T47D (cell line): ENCODE results near the gene CYSRT1.
A peak's percentile ranks its signal among the peaks of the same experiment; 100 is the strongest.

ENCODE experiments used
- DNase-seq, 2 experiments: peaks; one replicate each; pipeline versions ENCODE4 v3.0.0 to v3.0.0-alpha.2; 2011 to 2012; ENCODE audit warnings: low read depth in 1 of 2, low spot score in 1 of 2
- JUND ChIP-seq: IDR thresholded peaks from 2 replicates; pipeline ENCODE4 v1.6.1; 2012; ENCODE audit warnings: low read depth
- in situ Hi-C: cut with HindIII; loops from 2 replicates; pipeline ENCODE4 v1.10.0; 2016; ENCODE audit warnings: low sequenced_read_pairs, low pct_unique_long_range_greater_than_20kb

The CYSRT1 gene

DNA sequence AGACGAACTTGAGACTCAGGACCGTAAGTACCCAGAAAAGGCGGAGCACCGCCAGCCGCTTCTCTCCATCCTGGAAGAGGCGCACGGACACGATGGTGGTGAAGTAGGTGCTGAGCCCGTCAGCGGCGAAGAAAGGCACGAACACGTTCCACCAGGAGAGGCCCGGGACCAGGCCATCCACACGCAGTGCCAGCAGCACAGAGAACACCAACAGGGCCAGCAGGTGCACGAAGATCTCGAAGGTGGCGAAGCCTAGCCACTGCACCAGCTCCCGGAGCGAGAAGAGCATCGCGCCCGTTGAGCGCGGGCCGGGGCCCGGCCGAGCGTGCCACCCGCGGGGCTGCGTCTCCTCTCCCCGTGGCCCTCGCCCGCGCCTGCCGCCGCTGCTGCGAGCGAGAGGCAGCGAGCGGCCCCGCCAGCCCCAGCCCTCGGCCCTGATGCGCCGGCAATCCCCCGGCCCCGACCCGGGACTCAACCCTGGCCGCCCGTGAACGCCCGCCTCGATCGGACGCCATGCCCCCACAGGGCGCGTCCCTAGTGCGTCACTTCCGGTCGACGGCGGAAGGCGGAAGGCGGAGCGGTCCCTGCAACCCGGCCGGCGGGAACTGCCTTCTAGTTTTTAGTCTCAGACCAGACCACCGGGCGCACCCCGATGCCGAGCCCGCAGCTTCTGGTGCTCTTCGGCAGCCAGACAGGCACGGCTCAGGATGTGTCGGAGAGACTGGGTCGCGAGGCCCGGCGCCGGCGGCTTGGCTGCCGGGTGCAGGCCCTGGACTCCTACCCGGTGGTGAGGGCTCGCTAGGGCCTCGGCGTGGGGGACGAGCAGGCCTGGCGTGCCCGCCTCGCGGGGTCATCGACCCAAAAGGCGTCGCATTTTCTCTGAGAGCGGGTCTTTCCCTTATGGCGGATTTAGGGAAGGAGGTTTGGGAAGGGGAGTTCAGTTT lies 19.6 kb upstream of the CYSRT1 start, which contains the start of the genes NDOR1 and TMEM203:
NDOR1 (plus strand) TSS at position 575 of the 944 bp plus-strand sequence; CDS start at position 653, 78 bp downstream.
TMEM203 (minus strand) TSS at position 523 of the 944 bp plus-strand sequence; CDS start at position 289, 234 bp downstream.
- in situ Hi-C loops = no loop called here
- peak; percentile 90 to 97 for DNase-seq
- no peak for TF ChIP-seq JUND

DNA sequence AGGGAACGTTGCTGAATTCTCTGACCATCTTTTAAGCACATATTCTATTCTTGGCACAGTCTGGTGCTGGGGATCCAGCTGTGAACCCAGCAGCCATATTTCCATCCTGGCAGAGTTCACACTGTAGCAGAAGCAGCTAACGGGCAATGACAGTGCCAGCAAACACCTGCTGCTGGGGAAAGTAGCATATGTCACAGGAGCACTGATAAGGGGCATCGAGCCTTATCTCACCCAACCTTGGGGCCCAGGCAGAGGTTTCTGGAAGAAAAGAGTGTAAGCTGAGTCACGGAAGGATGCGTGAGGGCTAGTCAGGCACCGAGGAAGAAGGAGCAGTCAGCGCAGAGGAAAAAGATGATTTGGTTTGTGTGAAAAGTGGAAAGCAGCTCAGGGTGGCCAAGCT lies 18.4 kb upstream of the CYSRT1 start:
- in situ Hi-C loops = no loop called here
- no peak for DNase-seq
- no peak for TF ChIP-seq JUND

DNA sequence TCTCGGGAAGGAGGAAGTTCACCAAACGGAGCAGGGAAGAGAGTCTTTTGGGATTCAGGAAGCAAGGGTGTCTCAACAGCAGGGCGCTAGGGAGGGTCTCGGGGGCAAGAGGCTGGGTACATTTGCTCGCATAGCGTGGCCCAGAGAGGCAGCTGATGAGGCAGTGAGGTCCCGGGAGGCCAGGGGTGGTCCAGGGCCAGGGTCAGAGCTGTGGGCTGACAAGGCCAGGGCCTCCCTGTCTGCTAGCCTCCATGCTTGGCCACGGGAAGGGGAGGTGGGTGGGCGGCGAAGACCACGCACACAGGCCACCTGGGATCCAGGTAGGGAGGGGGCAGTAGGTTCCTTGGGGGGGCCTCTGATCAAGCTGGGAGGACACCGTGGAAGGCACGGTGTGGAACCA lies 13.4 kb upstream of the CYSRT1 start:
- no peak for DNase-seq
- in situ Hi-C loops = no loop called here
- TF ChIP-seq JUND = no peak

DNA sequence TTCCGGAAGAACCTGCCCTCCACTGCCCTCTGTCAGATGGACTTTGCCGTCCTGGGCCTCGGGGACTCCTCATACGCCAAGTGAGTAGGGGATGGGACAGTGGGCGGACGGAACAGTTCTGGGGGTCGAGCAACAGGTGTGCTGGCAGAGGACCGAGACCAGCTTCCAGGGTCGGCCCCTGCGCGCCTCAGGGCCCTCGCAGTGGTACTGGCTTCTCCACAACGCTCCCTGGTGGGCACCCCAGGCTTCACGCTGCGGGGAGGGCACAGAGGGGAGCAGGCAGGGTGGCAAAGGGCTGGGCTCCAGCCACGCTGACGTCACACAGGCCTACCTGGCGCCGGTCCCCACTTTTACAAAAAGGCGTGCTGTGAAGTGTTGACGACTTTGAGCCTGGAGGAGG lies 12.5 kb upstream of the CYSRT1 start:
- no peak for TF ChIP-seq JUND
- in situ Hi-C loops = no loop called here
- no peak for DNase-seq

DNA sequence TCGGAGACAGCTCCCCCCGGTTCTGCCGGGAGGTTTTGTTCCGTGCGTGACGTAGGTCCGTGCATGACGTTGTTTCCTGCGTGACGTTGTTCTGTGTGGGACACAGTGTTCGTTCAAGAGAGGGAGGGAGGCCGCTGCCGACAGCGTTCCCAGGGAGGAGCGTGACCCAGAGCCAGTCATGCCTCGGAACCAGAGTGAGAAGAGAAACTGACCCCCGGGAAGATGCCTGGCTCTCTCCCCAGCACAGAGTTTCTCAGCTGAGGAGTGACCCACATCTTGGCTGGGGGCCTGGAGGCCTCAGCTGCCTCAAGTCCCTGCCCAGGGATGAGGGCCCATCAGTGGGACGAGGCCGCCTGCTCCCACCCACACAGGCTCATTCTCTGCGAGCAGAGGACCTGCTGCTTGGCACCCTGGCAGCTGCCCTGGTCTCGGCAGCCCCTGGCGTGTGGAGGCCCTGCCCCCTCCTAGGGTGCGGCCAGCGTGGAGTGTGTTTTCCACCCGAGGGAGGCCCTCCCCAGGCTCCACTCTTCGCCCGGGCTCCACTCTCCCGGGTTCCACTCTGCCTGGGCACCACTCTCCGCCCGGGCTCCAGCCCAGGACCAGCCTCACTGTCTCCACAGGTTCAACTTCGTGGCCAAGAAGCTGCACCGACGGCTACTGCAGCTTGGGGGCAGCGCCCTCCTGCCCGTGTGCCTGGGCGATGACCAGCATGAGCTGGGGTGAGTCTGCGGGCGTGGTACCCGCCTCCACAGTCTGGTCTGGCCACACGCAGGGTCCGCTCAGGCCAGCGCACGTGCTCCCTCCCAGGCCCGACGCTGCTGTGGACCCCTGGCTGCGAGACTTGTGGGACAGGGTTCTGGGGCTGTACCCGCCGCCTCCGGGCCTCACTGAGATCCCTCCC lies 11.6 kb upstream of the CYSRT1 start:
- in situ Hi-C loops = no loop called here
- no peak for TF ChIP-seq JUND
- no peak for DNase-seq

DNA sequence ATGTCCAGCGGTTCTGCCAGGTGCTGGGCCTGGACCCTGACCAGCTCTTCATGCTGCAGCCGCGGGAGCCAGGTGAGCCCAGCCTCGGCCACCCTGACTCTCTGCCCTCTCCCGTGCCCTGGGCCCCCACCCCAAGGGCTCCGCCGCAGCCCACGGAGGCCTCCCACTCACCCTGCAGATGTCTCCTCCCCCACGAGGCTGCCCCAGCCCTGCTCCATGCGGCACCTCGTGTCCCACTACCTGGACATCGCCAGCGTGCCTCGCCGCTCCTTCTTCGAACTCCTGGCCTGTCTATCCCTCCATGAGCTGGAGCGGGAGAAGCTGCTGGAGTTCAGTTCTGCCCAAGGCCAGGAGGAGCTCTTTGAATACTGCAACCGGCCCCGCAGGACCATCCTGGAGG lies 10.4 kb upstream of the CYSRT1 start:
- no peak for DNase-seq
- in situ Hi-C loops = no loop called here
- no peak for TF ChIP-seq JUND

GRCh38 chr9:137215196-137215986 lies 9.6 kb upstream of the CYSRT1 start:
- no peak for TF ChIP-seq JUND
- in situ Hi-C loops = no loop called here
- no peak for DNase-seq

GRCh38 chr9:137216188-137216965 lies 8.6 kb upstream of the CYSRT1 start:
- in situ Hi-C loops = no loop called here
- no peak for DNase-seq
- TF ChIP-seq JUND = no peak

DNA sequence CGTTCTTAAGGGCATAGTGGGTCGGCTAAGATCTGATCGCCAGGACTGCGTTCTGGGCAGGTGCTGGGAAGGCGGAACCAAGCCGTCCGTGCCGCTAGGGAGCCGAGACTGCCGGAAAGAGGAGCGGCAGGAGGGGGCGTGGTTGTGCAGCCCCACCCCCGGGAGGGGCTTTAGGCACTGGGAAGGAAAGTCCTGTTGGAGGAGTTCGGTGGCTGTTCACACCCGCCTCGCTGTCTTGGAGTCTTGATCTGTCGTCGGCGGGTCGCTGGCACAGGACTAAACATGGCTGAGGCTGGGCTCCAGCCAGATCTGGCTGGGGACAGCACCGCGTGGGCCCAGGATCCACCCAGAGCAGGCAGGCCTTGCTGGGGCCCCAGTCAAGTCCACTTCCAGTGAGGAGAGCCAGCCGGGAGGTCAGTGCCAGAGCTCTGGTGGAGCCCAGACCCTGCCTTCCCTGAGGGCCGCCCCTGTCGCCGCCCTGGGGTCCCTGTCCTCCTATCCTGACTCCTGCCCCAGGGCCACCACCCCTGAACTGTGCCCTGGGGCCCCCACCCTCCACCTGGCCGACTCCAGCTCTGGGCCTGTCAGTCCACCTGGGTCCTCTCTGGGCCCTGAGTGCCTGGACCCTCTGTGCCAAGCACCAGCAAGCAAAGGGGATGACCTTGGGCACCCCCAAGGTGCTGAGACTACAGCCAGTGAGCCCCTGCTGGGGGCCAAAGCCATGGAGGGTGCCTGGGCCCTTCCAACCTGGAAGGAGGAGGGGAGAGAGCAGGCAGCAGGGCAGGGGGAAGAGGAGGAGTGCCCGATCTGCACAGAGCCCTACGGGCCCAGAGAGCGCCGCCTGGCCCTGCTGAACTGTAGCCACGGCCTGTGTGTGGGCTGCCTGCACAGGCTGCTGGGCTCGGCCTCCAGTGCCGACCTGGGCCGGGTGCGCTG lies 7.4 kb upstream of the CYSRT1 start:
- TF ChIP-seq JUND = no peak
- in situ Hi-C loops = no loop called here
- peak; percentile 97 to 99 for DNase-seq

GRCh38 chr9:137218212-137218753 lies 6.7 kb upstream of the CYSRT1 start:
- no peak for TF ChIP-seq JUND
- in situ Hi-C loops = no loop called here
- no peak for DNase-seq

- DNase-seq = no peak
- in situ Hi-C loops = no loop called here
- TF ChIP-seq JUND = no peak
Measured at GRCh38 chr9:137218754-137219271, 6.2 kb upstream of the CYSRT1 start.
